Measurements from ENCODE around the gene HIVEP2.
A peak's percentile ranks its signal among the peaks of the same experiment; 100 is the strongest.

Gene HIVEP2

DNA sequence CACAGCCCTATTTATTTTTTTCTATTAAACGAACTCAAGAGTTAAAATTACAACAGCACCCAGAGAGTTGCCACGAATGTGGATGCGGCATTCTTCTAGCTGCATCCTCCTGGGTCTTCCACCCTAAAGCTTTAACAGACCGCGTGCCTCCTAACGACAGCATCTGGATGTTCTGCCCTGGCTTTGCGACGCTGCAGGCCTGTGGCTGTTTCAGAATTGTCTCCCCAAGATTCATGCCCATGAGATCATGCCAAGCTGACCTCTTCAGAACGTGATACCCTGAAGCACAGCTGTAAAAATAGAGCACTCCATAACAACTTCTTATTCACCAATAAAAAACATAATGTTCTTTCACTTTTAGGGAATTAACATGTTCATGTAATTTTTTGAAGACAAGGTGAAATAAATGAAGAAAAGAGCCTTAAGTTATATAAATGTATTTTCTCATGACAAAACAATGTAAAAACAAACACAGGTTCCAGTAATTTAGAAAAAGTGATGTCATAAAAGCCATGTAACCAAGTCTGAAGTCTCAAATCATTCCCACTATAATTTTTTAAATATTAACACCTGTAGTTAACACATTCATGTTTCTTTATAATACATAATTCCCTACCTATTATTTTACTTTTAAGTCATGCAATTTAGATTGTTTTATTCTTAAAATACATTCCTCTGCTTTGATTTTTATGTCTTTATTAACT lies 26.5 kb downstream of the HIVEP2 start:
- TF ChIP-seq GATA1 (IDR thresholded peaks at IDR 0.05; ENCODE audit: low read depth, low read length): no peak
- TF ChIP-seq POLR2A (IDR thresholded peaks at IDR 0.05; ENCODE audit: low read length): no peak

DNA sequence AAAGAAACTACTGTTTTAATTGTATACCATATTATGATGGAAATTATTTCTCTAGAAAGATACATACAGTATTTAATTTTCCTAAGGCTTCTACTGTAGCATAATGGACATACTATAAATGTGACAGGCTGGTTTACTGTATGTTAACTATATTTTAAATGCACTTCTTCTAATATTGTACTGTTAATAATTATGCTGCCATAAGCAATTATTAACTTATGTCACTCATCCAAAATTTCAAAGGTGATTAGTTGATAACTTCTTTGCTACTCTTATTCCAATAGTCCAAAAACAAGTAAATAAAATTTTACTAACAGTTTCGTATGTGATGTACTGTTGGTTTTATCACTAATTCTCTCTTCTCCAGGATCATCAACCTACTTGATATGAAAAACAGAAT lies 28.1 kb downstream of the HIVEP2 start:
- no peak for DNase-seq
- TF ChIP-seq POLR2A (IDR thresholded peaks at IDR 0.05; ENCODE audit: low read length) (no peak), GATA1 (IDR thresholded peaks at IDR 0.05; ENCODE audit: low read depth, low read length) (no peak)

More for the DNA sequence above, 26.5 kb downstream of the HIVEP2 start:
- DNase-seq: no peak

DNA sequence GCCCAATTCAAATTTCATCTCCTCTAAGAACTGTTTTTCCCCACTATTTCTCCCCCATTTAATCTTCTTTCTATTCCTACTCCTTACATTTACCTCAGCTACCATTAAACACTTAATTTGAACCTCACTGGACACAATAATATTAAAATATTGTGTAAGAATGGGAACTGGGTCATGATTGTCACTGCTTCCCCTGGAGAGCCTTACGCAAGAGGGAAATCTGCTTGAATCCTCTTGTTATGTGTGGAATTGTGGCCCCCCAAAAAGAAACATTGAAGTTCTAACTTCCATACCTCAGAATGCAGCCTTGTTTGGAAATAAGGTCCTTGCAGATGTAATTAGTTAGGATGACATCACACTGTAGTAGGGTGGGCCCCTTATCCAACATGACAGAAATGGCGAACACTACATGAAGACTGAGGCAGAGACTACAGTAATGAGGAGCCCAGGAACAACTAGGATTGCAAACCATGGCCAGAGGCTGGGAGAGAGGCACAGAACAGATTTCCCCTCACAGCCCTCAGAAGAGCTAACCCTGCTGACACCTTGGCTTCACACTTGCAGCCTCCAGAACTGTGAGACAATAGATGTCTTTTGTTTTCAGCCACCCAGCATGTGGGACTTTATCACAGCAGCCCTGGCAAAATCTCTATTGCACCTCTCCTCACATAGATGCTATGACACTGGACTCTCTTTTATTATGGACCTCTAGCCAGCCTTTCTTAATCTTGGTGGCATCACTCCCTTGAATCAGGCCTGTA lies 29.9 kb downstream of the HIVEP2 start:
- no peak for DNase-seq
- TF ChIP-seq POLR2A (IDR thresholded peaks at IDR 0.05; ENCODE audit: low read length) (no peak), GATA1 (IDR thresholded peaks at IDR 0.05; ENCODE audit: low read depth, low read length) (no peak)

DNA sequence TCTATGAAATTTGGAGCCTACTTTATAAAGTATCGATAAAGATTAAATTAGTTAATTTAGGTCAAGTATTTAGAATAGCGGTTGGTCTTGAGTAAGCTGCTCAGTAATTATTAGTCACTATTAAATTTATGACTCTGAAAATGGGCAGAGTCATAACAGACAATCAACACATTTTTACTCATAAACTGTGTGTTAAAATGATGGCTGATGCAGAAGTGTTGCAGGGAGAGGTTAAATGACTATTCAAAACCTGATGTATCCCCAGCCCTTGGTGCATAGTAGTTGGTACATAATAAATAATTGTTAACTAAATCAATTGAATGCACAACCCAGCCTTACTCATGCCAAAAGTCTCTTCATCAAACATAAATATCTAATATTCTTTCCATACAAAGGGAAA lies 30.6 kb downstream of the HIVEP2 start:
- DNase-seq: no peak
- TF ChIP-seq GATA1 (IDR thresholded peaks at IDR 0.05; ENCODE audit: low read depth, low read length): no peak
- no peak for TF ChIP-seq POLR2A (IDR thresholded peaks at IDR 0.05; ENCODE audit: low read length)

DNA sequence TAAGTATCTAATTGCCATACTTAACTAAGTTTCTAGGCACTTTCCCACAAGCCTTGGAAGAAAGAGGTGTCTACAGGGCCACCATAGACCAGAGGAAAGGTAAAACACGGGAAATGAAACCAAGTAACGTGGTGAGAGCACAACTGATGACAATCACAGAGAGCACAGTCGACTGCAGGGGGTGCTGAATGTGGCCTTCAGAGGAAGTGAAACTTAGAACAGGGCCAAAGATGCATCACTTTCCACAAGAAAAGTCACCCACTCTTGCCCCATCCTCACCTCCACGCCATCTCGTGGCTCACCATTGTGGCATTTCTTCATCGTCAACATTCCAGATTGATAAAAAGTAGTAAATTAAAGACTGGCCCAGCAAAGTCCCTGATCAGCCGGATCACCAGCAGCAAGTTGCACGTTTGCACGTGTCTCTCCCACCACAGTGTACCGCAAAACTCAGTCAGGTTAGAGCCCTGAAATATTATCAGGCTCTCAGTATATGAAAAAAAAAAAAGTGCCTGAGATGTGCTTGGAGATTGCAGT lies 31.4 kb downstream of the HIVEP2 start:
- no peak for DNase-seq
- TF ChIP-seq GATA1 (IDR thresholded peaks at IDR 0.05; ENCODE audit: low read depth, low read length): no peak
- TF ChIP-seq POLR2A (IDR thresholded peaks at IDR 0.05; ENCODE audit: low read length): no peak

DNA sequence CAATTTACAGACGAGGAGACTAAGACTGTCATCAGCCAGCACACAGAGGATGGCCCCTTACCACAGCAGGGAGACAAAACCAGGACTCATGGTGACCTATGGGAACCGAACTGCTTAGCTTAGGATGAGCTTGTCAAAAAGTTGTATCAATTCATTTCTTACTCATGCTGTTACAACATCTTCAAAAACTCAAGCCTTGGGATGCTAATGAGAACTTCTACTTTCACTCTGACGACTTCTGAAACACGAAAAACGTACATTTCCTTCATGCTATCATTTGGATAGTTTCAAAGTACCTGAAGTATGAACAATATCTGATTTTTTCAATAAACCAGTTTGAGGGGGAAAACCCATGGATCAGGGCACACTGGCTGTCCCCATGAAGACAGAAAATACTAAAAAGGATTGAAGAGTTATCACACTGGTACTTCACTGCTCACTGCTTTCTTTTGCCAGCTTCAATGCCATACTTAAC lies 31.9 kb downstream of the HIVEP2 start:
- TF ChIP-seq GATA1 (IDR thresholded peaks at IDR 0.05; ENCODE audit: low read depth, low read length) (no peak), POLR2A (IDR thresholded peaks at IDR 0.05; ENCODE audit: low read length) (no peak)
- DNase-seq: no peak

DNA sequence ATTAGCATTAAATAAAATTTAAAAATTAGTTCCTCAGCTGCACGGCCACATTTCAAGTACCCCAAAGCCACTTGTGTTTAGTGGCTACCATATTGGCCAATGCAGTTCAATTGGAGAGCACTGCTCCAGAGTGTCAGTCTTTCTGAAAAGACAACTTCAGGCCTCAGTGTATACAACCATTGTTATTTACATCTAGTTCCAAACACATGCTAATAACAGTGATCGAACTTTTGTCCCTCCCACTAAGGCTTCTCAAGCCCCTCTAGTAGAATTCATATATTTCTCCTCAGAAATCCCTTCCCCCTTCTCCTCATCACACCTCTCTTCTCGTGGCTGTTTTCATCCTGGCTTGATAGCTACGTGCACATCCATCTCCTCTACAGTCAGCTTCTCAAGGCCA lies 32.9 kb downstream of the HIVEP2 start:
- no peak for DNase-seq
- TF ChIP-seq POLR2A (IDR thresholded peaks at IDR 0.05; ENCODE audit: low read length) (no peak), GATA1 (IDR thresholded peaks at IDR 0.05; ENCODE audit: low read depth, low read length) (no peak)

DNA sequence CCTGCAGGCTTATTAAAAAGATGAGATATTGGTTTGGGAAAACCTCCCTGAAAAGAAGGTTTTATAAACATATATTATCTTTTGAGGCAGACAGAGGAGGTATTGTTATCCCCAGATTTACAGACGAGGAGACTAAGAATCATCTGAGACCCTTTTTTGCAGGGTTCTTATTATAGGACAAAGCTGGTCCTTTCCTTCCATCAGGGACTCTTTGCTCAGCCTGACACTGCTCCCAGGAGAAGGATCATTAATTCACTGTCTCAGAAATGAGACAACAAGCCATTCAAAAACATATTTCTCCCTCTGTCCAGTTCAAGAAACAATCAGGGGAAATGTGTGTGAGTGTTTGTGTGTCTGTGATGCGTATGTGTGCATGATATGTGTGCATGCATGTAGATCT lies 33.5 kb downstream of the HIVEP2 start:
- no peak for TF ChIP-seq POLR2A (IDR thresholded peaks at IDR 0.05; ENCODE audit: low read length)
- no peak for TF ChIP-seq GATA1 (IDR thresholded peaks at IDR 0.05; ENCODE audit: low read depth, low read length)
- DNase-seq: no peak

DNA sequence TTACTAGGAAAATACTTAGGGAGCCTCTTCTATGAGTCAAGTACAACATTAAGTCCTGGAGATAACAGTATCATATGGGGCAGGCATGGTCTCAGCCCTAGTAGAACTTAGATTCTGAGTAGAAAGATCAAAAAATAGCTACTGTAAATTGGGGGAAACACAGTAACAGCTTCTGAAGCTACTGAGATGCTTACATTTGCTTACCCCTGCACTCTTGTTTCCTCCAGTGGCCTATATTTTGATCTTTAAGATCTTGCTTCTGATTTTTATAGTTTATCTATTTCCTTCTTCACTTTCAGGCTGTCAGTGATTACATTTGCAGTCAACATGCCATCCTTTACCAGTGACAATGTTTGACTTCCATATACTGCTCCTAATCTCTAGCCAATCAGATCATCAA lies 35.3 kb downstream of the HIVEP2 start:
- TF ChIP-seq POLR2A (IDR thresholded peaks at IDR 0.05; ENCODE audit: low read length) (no peak), GATA1 (IDR thresholded peaks at IDR 0.05; ENCODE audit: low read depth, low read length) (no peak)
- DNase-seq: no peak

DNA sequence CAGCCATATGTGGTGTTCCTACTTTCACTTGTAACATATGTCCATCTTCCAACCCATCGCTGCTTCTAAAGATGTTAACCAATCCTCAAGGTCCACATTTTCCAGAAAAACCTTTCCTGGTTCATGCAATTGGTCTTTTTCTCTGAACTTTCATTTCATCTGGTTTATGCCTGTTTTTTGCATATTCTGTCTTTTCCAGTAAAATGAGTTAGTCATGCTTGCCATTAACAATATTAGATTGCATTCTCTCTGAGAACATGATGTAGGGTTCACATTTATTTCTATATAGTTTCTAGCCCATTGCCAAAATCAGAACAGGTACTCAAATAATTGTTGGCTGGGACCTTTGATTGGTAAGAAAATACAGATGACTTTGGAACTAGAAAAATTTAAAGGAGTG lies 36.7 kb downstream of the HIVEP2 start:
- no peak for DNase-seq
- no peak for TF ChIP-seq GATA1 (IDR thresholded peaks at IDR 0.05; ENCODE audit: low read depth, low read length)

DNA sequence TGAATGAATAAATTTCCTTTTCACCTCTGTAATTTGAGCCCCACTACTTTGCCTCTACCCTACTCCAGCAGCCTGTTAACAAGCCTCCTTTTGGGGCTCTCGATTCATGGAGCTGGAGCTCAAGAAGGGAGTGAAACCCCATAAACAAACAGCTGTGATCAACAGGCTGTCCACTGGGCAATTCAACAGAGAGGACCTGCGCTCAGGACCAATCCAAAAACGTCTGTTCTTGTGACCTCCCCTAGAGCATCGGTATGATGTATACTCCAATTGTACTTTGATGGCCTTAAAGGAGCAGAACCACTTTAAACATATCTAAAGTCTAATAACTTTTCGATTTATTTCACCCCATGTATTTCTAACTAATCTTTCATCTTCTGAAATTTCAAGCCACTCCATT lies 37.4 kb downstream of the HIVEP2 start:
- TF ChIP-seq POLR2A (IDR thresholded peaks at IDR 0.05; ENCODE audit: low read length) (no peak), GATA1 (IDR thresholded peaks at IDR 0.05; ENCODE audit: low read depth, low read length) (no peak)
- no peak for DNase-seq

DNA sequence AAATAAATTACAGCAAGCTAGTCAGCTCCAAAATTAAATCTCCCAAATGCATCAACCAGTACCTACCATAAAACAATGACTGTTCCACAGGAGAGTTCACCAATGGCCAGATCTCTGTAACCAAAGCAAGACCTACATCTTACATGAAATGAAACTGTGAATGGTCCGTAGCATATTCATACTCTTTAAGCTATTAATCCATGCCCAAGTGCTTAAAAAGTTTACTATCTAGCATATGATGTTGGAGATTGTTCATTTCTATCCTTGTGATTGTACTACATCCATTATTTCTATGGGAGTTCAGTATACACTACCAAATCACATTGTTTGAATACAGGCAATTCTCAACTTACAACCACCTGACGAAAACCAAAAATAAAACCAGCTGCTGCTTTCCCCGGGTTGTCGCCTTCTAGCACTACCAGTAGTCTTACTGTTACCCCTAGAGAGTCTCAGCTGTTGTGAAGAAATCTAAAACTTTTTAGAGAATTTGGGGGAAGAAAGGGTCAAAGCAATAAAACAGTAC lies 38.0 kb downstream of the HIVEP2 start:
- no peak for TF ChIP-seq GATA1 (IDR thresholded peaks at IDR 0.05; ENCODE audit: low read depth, low read length)
- DNase-seq: no peak

DNA sequence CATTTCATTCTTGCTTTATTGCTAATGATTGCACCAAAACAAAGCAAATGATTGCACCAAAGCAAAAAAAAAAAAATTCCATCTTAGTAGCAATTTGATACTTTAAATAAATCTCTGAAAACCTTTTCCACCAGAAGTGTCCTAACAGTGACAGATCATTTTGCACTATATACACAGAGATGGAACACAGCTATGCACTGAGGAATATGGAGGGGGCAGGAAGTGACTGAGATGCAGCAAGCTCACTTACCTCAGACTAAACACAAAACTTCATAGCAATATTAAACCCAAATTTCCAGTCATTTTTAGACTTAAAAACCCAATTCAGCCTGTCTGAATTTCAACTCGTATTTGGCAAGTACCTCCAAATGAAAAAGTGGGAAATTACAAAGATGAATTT lies 41.2 kb downstream of the HIVEP2 start:
- no peak for DNase-seq
- TF ChIP-seq GATA1 (IDR thresholded peaks at IDR 0.05; ENCODE audit: low read depth, low read length): no peak

DNA sequence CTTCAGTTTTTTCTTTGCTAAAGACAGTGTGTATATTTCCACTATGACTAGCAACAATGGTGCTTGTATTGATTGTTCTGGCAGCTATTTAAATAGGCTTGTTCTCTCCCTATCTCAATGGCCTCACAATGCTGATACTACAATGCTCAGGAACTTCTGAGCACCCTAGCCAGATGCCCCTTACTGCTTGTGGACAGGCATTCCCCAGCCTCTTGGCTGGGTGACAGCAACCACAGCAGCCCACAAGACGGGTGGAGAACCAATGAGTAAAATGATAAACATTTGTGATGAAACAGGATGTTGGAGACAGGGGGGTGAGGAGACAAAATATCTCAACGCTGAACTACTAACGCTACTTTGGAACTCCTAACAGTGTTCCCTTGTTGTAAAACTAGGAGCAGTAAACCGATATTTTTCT lies 42.3 kb downstream of the HIVEP2 start:
- TF ChIP-seq GATA1 (IDR thresholded peaks at IDR 0.05; ENCODE audit: low read depth, low read length) (no peak), POLR2A (IDR thresholded peaks at IDR 0.05; ENCODE audit: low read length) (no peak)
- DNase-seq: peak; percentile 31 to 42

DNA sequence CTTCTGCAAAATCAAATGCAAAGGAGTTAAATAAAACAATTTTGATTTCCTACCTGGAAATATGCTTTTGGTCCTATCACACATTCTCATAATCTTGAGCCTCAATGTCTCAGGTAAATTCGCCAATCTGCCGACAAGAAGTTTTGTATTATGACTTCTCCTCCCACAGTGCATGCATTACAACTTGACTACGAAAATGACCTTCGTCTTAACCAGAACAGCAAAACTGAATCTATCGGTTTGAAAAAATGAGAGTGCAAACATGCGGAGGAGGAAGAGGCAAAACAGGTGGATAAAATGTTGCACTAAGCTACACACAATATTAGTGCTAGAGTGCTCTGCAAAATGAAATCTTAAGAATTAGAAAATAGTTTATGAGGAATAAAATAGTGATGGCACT lies 43.4 kb downstream of the HIVEP2 start:
- no peak for DNase-seq
- TF ChIP-seq GATA1 (IDR thresholded peaks at IDR 0.05; ENCODE audit: low read depth, low read length) (no peak), POLR2A (IDR thresholded peaks at IDR 0.05; ENCODE audit: low read length) (no peak)

Data from erythroblast (primary cell).